Measurements from ENCODE around the gene IDH3G.

- TF ChIP-seq CTCF (IDR thresholded peaks at IDR 0.05) = no peak
- TF ChIP-seq POLR2A (IDR thresholded peaks at IDR 0.05) = no peak
- no peak for TF ChIP-seq POLR2AphosphoS5 (IDR thresholded peaks at IDR 0.05)
- TF ChIP-seq EP300 (IDR thresholded peaks at IDR 0.05) = no peak
Observed at GRCh38 chrX:153825042-153825441, 30.9 kb upstream of the IDH3G start.
